HG03432 (cell line): Measurements from ENCODE around the gene FTHL17.
A peak's percentile ranks its signal among the peaks of the same experiment; 100 is the strongest.

Source experiments
- ATAC-seq: cut with Tn5 transposase; IDR thresholded peaks from one replicate; pipeline ENCODE4 v1.9.1; 2021; ENCODE audit warnings: mild to moderate bottlenecking, moderate library complexity; ENCODE audit not compliant: unreplicated experiment

FTHL17 gene

DNA sequence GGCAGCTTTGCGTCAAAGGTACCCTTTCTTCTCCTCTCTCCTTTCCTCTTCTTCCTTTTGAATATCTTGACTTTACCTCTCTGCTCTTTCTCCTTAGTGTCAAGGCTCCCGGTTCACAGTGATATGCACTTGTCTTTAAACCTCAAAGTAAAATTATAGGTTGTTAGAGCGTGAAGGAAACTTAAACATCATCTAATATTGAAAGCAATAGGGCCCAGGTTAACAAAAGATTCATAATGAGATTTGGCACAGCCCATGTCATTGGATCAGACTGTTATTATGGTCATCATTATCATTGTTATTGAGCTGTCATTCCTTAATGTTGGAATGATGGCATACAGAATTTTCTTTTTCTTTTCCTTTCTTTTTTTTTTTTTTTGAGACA lies 32.5 kb downstream of the FTHL17 start:
- ATAC-seq: peak; percentile 38

DNA sequence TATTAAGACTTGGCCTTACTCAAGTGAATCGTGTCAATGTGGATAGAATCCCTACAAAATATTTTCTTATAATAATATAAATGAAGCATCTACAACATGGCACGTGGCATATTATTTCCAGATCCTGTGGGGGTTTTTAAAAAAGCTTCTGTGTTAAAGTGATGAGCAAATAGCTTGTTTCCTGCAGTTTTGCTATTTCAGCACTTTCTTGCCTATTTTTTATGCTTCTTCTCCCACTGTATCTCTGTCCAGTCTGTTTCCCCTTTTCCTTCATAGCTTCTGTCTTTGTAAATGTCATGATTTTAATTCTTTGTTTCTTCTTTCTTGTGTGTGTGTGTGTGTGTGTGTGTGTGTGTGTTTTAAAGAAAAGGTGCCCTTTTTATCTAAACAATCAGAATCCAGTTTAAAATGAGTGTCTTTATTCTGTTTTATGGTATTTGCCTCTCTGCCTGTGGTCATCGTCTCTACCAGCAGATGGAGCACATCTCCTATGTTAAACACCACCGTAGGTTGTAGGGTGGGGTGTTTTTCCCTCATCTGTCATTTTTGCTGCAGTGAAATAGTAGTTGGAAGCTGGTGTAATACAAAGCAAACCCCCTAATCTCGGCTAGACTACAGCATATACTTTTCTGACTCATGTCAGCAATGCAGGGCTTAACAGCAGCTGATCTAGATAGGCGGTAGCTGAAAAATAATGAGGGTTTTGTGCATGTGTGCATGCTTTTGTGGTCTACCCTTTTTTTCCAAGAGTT lies 33.1 kb downstream of the FTHL17 start:
- ATAC-seq: peak; percentile 78

DNA sequence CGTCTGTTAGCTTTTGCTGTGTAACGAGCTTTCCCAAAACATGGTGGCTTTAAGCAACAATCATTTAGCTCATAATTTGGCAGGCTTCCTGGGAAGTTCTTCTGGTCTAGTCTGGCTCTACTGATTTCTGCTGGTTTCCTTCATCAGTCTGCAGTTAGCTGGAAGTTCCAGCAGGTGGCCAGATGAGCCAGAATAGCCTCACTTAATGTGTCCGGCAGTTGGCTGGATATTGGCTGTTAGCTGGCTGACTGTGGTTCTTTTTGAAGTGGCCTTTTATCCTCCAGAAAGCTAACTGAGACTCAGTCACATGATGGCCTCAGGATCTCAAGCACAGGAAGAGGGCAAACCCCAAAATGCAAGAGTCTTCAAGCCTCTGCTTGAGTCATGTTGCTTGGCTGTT lies 34.9 kb downstream of the FTHL17 start:
- peak; percentile 79 for ATAC-seq

DNA sequence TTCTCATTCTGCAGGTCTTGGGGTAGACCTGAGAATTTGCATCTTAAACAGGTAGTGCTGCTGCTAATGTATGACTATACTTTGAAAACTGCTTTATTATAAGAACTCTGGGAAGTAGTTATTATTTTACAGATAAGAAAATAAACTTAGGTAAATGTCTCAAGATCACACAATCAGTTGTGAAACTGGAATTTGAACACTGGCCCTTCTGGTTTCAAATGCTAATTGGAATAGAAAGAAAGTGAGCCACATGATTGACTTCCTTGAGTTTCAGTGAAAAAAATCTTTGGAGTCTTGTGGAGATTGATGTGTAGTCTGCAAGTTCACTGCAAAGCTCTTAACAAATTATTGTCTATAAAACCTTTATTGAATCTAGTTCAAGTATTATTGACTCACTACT lies 44.5 kb downstream of the FTHL17 start:
- no peak for ATAC-seq

DNA sequence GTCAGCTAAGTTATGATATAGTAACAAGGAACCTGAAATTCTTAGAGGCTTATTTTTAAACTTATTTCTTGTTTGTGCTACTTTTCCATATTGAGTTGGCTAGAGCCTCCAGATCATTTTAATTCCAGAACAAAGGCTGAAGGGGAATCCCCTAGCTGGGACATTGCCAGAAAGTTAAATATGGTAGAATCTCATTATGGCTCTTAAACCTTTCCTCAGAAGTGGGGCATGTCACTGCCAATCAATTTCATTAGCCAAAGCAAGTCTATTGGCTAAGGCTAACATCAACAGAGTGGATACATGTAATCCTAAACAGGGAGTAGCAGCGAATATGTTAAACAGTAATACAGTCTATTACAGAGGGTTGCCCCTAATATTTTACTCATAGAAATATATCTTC lies 47.0 kb downstream of the FTHL17 start:
- no peak for ATAC-seq

DNA sequence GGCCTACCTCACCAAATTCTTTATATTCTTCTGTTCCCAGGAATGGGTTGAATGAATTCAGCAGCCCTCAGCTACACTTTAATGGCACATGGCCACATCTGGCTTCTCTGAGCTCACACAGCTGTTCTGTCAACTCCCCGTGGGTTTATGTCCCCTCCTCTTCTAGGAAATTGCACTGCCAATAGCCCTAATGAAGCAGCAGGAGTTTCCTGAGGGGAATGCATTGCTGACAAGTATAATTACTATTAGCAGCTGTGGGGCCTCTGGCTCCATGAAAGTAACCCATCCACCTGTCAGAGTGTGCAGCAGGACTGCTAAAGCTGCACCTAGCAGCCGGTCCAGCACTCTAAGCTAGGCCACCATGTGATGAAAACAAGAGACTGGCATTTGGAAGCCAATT lies 50.3 kb downstream of the FTHL17 start:
- ATAC-seq: no peak
